GM23338 (cell line): ENCODE data around the gene VSIG10L. TPM values are rescaled to one million over a fixed set of nuclear protein-coding genes. Genes with fewer than 3 reads are reported as not detected.

Source experiments
- ATAC-seq: fragments of 200-7000 bp; cut with Tn5 transposase; 3 replicates; pipeline ENCODE4 v1.9.1; 2020
- DNase-seq: peaks from one replicate; pipeline ENCODE4 v3.0.0-alpha.2; 2015; ENCODE audit warnings: low spot score
- H2AFZ ChIP-seq: fragments of 200-600 bp; sonication (generic); 2 replicates; pipeline ENCODE4 v1.8.0; 2016; ENCODE audit warnings: antibody characterized with exemption, mild to moderate bottlenecking, moderate library complexity
- H3F3A ChIP-seq: fragments of 200-600 bp; sonication (generic); replicated peaks from 2 replicates; pipeline ENCODE4 v1.8.0; 2017; ENCODE audit warnings: antibody characterized with exemption, mixed run types, low read depth
- H3K27ac ChIP-seq: fragments of 200-600 bp; sonication (generic); 2 replicates; pipeline ENCODE4 v1.6.1; 2016; ENCODE audit warnings: low read depth
- H3K27me3 ChIP-seq: fragments of 200-600 bp; sonication (generic); 2 replicates; pipeline ENCODE4 v1.8.0; 2016; ENCODE audit warnings: mild to moderate bottlenecking, mixed run types, moderate library complexity; ENCODE audit not compliant: insufficient read depth
- H3K36me3 ChIP-seq: fragments of 200-600 bp; sonication (generic); 2 replicates; pipeline ENCODE4 v1.8.0; 2016; ENCODE audit warnings: mild to moderate bottlenecking; ENCODE audit not compliant: insufficient read depth
- H3K4me1 ChIP-seq: fragments of 200-600 bp; sonication (generic); 2 replicates; pipeline ENCODE4 v1.8.0; 2016; ENCODE audit warnings: mild to moderate bottlenecking, moderate library complexity; ENCODE audit not compliant: insufficient read depth
- H3K4me2 ChIP-seq: fragments of 200-600 bp; sonication (generic); 2 replicates; pipeline ENCODE4 v1.7.1; 2017; ENCODE audit warnings: mixed run types
- H3K4me3 ChIP-seq: fragments of 200-600 bp; sonication (generic); 2 replicates; pipeline ENCODE4 v1.6.1; 2016; ENCODE audit warnings: mixed run types
- H3K79me2 ChIP-seq: fragments of 200-600 bp; sonication (generic); replicated peaks from 2 replicates; pipeline ENCODE4 v1.8.0; 2017; ENCODE audit warnings: mild to moderate bottlenecking; ENCODE audit not compliant: insufficient read depth
- H3K9me2 ChIP-seq: fragments of 200-600 bp; sonication (generic); 2 replicates; pipeline ENCODE4 v1.8.0; 2017; ENCODE audit not compliant: insufficient read depth
- H4K20me1 ChIP-seq: fragments of 200-600 bp; sonication (generic); replicated peaks from 2 replicates; pipeline ENCODE4 v1.8.0; 2017; ENCODE audit warnings: mild to moderate bottlenecking; ENCODE audit not compliant: insufficient read depth
- H3K27ac Mint-ChIP-seq: 2 replicates; pipeline ENCODE4 v1.8.0; 2020; ENCODE audit warnings: inconsistent platforms, mild to moderate bottlenecking, moderate library complexity, mixed read lengths
- H3K27me3 Mint-ChIP-seq: 3 replicates; pipeline ENCODE4 v1.8.0; 2022; ENCODE audit warnings: low read depth, mild to moderate bottlenecking, moderate library complexity, mixed read lengths, inconsistent platforms; ENCODE audit not compliant: insufficient read depth, poor library complexity
- H3K36me3 Mint-ChIP-seq: 3 replicates; pipeline ENCODE4 v1.8.0; 2021; ENCODE audit warnings: low read depth, mild to moderate bottlenecking, inconsistent platforms, moderate library complexity, mixed read lengths
- H3K4me1 Mint-ChIP-seq: 3 replicates; pipeline ENCODE4 v1.8.0; 2020; ENCODE audit warnings: mild to moderate bottlenecking, inconsistent platforms, mixed read lengths
- H3K4me3 Mint-ChIP-seq: 3 replicates; pipeline ENCODE4 v1.8.0; 2021; ENCODE audit warnings: moderate library complexity, mild to moderate bottlenecking, inconsistent platforms, mixed read lengths
- H3K9me3 Mint-ChIP-seq: 3 replicates; pipeline ENCODE4 v1.8.0; 2020; ENCODE audit warnings: moderate library complexity, mild to moderate bottlenecking, inconsistent platforms, mixed read lengths
- CTCF ChIP-seq, 2 experiments: fragments of 200-600 bp in 1 of 2; sonication (generic) in 1 of 2; conservative IDR thresholded peaks; 2 replicates each; pipeline versions ENCODE4 v1.5.1 to v1.6.1; 2016 to 2017; ENCODE audit warnings: antibody characterized with exemption in 2 of 2, low read depth in 2 of 2, mild to moderate bottlenecking in 2 of 2, moderate library complexity in 1 of 2
- POLR2AphosphoS5 ChIP-seq: IDR thresholded peaks from 2 replicates; pipeline ENCODE4 v1.6.1; 2016; ENCODE audit warnings: antibody characterized with exemption, low read depth
- REST ChIP-seq: IDR thresholded peaks from one replicate; pipeline ENCODE4 v1.6.1; 2018; ENCODE audit warnings: antibody characterized with exemption; ENCODE audit not compliant: unreplicated experiment
- ZNF462 ChIP-seq: fragments of 250-450 bp; sonication (Bioruptor Pico); IDR thresholded peaks from 2 replicates; pipeline ENCODE4 v1.5.0; 2020; ENCODE audit warnings: mild to moderate bottlenecking, moderate library complexity
- polyA plus RNA-seq: library from polyadenylated mRNA; unstranded; fragments of >200 nt; fragmentation: Nextera tagmentation; extraction: Ambion mirVana; gene quantifications from 2 replicates; pipeline ENCODE4 v1.2.1, GENCODE V29; 2016
- total RNA-seq: library from RNA; depleted of rRNA; stranded (reverse); fragments of >200 nt; shearing (Covaris generic); gene quantifications from 2 replicates; pipeline ENCODE4 v1.2.3, GENCODE V29; 2014

VSIG10L gene
- total and polyA plus RNA-seq, 2 experiments from 2014 or later, result 9.6 to 10.4 TPM

GRCh38 chr19:51339687-51340656, 2.0 kb downstream of the VSIG10L start (continued):
- TF ChIP-seq REST, result peak; percentile 22
- TF ChIP-seq CTCF (conservative IDR thresholded peaks at IDR 0.05; ENCODE audit: low read depth in 2 of 2), result peak in 1 of 2 experiments; percentile 36; a peak in 2 of 4 replicates

- TF ChIP-seq ZNF462 (CRISPR knock-in tag) (no peak), POLR2AphosphoS5 (peak; percentile 4; the same call in 1 of the 2 replicates), CTCF (conservative IDR thresholded peaks at IDR 0.05; ENCODE audit: low read depth in 2 of 2) (0 out of 4 replicates have a peak, but pooled peaks of 1 of the 2 experiments have one; percentile 14)
- peak overlapping the region; percentile 96 for H3K27ac Mint-ChIP-seq
- H3K27ac ChIP-seq, result peak overlapping the region; percentile 71
- no peaks in the 10 kb centered on the region for H3K36me3 ChIP-seq
- peaks cover 12% of the 10 kb centered on the region; the same call in 2 of the 3 replicates for H3K36me3 Mint-ChIP-seq
- peaks cover 28% of the 10 kb centered on the region for H3K4me1 Mint-ChIP-seq
- DNase-seq (peak; percentile 91), ATAC-seq (peak; percentile 55)
- no peaks in the 10 kb centered on the region for H3K79me2 ChIP-seq
- peaks cover 24% of the 10 kb centered on the region for H3K4me1 ChIP-seq
- H4K20me1 ChIP-seq, result no peaks in the 10 kb centered on the region
- peak overlapping the region; percentile 62 for H3K4me3 ChIP-seq
- peak overlapping the region; percentile 72 for H3K4me2 ChIP-seq
- H3K27me3 Mint-ChIP-seq, result peaks cover 24% of the 10 kb centered on the region
- H3F3A ChIP-seq, result no peaks in the 10 kb centered on the region
- H3K4me3 Mint-ChIP-seq, result peak overlapping the region; percentile 88
- peak overlapping the region; percentile 77 for H2AFZ ChIP-seq
- no peaks in the 10 kb centered on the region for H3K9me2 ChIP-seq
- H3K9me3 Mint-ChIP-seq, result no peaks in the 10 kb centered on the region
- peaks cover 16% of the 10 kb centered on the region for H3K27me3 ChIP-seq
Observed at GRCh38 chr19:51339313-51339686, 2.6 kb downstream of the VSIG10L start.
